RWPE2 (cell line): ENCODE results near the gene KIF15.

Experiments used
- ATAC-seq: fragments of 200-7000 bp; cut with Tn5 transposase; 3 replicates; pipeline ENCODE4 v1.9.1; 2021; ENCODE audit warnings: low read depth
- DNase-seq: peaks from one replicate; pipeline ENCODE4 v3.0.0-alpha.2; 2020; ENCODE audit warnings: low spot score
- H3K27ac ChIP-seq: fragments of 450-650 bp; 2 replicates; pipeline ENCODE4 v1.5.1; 2017; ENCODE audit warnings: mild to moderate bottlenecking; ENCODE audit not compliant: poor library complexity, severe bottlenecking
- H3K27me3 ChIP-seq: fragments of 250-450 bp; sonication (Bioruptor Pico); 2 replicates; pipeline ENCODE4 v1.5.1; 2021; ENCODE audit warnings: mild to moderate bottlenecking, moderate library complexity; ENCODE audit not compliant: insufficient read depth, poor library complexity, severe bottlenecking
- H3K36me3 ChIP-seq: fragments of 250-450 bp; sonication (Bioruptor Pico); 2 replicates; pipeline ENCODE4 v1.5.1; 2020; ENCODE audit warnings: low read depth, mild to moderate bottlenecking, moderate library complexity
- H3K4me1 ChIP-seq: fragments of 250-450 bp; sonication (Bioruptor Pico); 2 replicates; pipeline ENCODE4 v1.5.1; 2021; ENCODE audit warnings: mild to moderate bottlenecking, moderate library complexity; ENCODE audit not compliant: insufficient read depth, poor library complexity, severe bottlenecking
- H3K4me3 ChIP-seq: fragments of 250-450 bp; sonication (Bioruptor Pico); 2 replicates; pipeline ENCODE4 v1.5.1; 2021; ENCODE audit warnings: mild to moderate bottlenecking, moderate library complexity; ENCODE audit not compliant: severe bottlenecking
- H3K9me3 ChIP-seq: fragments of 250-450 bp; sonication (Bioruptor Pico); 2 replicates; pipeline ENCODE4 v1.5.1; 2021; ENCODE audit warnings: mild to moderate bottlenecking, moderate library complexity; ENCODE audit not compliant: severe bottlenecking
- TF ChIP-seq, protein P1 (sequence below): fragments of 450-650 bp; IDR thresholded peaks from one replicate; pipeline ENCODE4 v1.5.1; 2017; ENCODE audit warnings: mild to moderate bottlenecking, moderate library complexity; ENCODE audit not compliant: poor library complexity, severe bottlenecking

The KIF15 gene

GRCh38 chr3:44894485-44894884 is 132.9 kb downstream of the KIF15 start:
- no peak for ATAC-seq
- no peaks in the 10 kb centered on the region for H3K27me3 ChIP-seq
- TF ChIP-seq, protein P1, sequence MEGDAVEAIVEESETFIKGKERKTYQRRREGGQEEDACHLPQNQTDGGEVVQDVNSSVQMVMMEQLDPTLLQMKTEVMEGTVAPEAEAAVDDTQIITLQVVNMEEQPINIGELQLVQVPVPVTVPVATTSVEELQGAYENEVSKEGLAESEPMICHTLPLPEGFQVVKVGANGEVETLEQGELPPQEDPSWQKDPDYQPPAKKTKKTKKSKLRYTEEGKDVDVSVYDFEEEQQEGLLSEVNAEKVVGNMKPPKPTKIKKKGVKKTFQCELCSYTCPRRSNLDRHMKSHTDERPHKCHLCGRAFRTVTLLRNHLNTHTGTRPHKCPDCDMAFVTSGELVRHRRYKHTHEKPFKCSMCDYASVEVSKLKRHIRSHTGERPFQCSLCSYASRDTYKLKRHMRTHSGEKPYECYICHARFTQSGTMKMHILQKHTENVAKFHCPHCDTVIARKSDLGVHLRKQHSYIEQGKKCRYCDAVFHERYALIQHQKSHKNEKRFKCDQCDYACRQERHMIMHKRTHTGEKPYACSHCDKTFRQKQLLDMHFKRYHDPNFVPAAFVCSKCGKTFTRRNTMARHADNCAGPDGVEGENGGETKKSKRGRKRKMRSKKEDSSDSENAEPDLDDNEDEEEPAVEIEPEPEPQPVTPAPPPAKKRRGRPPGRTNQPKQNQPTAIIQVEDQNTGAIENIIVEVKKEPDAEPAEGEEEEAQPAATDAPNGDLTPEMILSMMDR: no peak
- no peak overlapping the region for H3K4me3 ChIP-seq
- peaks cover 20% of the 10 kb centered on the region for H3K4me1 ChIP-seq
- H3K9me3 ChIP-seq: no peaks in the 10 kb centered on the region
- H3K36me3 ChIP-seq: no peaks in the 10 kb centered on the region
- DNase-seq: no peak
- no peak overlapping the region for H3K27ac ChIP-seq

GRCh38 chr3:44896440-44896839 is 134.8 kb downstream of the KIF15 start:
- H3K27me3 ChIP-seq: no peaks in the 10 kb centered on the region
- DNase-seq: no peak
- H3K4me1 ChIP-seq: peaks cover 20% of the 10 kb centered on the region
- H3K36me3 ChIP-seq: no peaks in the 10 kb centered on the region
- no peak overlapping the region for H3K4me3 ChIP-seq
- TF ChIP-seq, protein P1: no peak
- no peaks in the 10 kb centered on the region for H3K9me3 ChIP-seq
- no peak overlapping the region for H3K27ac ChIP-seq
- ATAC-seq: no peak

DNA sequence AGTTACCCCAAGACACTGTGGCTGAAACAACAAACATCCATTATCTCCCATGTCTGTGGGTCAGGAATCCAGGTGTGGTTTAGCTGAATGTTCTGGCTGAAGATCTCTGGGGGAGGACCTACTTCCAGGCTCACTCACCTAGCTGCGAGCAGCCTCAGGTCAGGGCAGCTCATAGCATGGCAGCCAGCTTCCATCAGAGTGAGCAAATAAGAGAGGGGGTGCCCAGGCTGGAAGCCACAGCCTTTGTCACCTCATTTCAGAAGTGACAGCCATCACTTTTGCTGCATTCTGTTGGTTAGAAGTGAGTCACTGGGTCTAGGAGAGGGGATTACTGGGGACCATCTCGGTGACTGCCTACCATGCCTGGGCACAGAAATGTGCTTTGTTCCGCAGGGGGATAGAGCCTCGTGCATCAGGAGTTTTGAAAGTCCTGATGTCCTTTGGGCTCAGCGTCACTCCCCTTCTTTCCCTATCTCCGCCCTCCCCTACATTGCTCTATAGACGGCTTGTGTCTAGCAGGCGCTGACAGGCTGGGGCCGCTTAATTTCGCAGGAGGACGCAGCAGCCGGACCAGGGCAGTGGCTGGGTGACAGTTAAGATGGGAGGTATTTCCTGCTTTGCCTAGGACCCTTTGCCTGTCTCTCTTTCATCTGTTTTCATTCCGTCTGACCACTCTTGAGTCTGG is 138.2 kb downstream of the KIF15 start:
- no peak overlapping the region for H3K4me3 ChIP-seq
- TF ChIP-seq, protein P1: no peak
- ATAC-seq: no peak; the same call in 2 of the 3 replicates
- H3K9me3 ChIP-seq: no peaks in the 10 kb centered on the region
- no peaks in the 10 kb centered on the region for H3K36me3 ChIP-seq
- no peak overlapping the region for H3K27ac ChIP-seq
- no peaks in the 10 kb centered on the region for H3K27me3 ChIP-seq
- DNase-seq: no peak
- peaks cover 3% of the 10 kb centered on the region for H3K4me1 ChIP-seq

DNA sequence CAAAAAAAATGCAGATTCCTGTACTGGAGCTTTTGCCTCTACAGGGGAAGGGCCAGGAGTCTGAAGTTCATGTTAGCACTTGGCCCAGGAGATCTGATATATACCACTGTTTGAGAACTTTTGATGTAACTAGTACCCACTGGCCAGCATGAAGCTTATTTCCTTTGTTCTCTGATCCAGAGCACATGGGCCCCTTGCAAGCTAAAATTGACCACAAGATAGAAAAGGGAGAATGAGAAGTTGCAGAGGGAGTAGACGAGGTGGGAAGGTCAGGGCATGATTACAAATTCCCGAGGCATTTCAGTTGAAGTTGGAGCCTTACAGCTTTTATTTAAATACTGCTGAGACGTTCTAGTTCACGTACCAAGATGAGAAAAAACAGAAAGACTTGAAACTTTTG is 141.0 kb downstream of the KIF15 start:
- ATAC-seq (no peak), DNase-seq (no peak)
- Histone ChIP-seq H3K4me3 (no peak overlapping the region), H3K4me1 (peaks cover 9% of the 10 kb centered on the region), H3K36me3 (no peaks in the 10 kb centered on the region), H3K9me3 (no peaks in the 10 kb centered on the region), H3K27me3 (no peaks in the 10 kb centered on the region), H3K27ac (no peak overlapping the region)
- TF ChIP-seq, protein P1: no peak
